ENCODE measurements around the gene RMRP.

GRCh38 chr9:35705372-35705771, 47.6 kb upstream of the RMRP start:
- no peak for TF ChIP-seq E2F6 (IDR thresholded peaks at IDR 0.05; ENCODE audit: borderline replicate concordance in 1 of 2, extremely low read depth in 1 of 2, insufficient read depth in 1 of 2, insufficient read length in 1 of 2, low read depth in 1 of 2, low read length in 1 of 2, poor library complexity in 1 of 2, severe bottlenecking in 1 of 2)
- no peak for TF ChIP-seq CTCF (IDR thresholded peaks at IDR 0.05 in 2 of 3, conservative IDR thresholded peaks at IDR 0.05 in 1 of 3; ENCODE audit: insufficient read depth in 2 of 3, low read depth in 1 of 3, low read length in 3 of 3)
- no peak for TF ChIP-seq KDM4B (IDR thresholded peaks at IDR 0.05; ENCODE audit: borderline replicate concordance in 2 of 2, low read depth in 1 of 2)
- no peak for TF ChIP-seq POU5F1 (IDR thresholded peaks at IDR 0.05; ENCODE audit: borderline replicate concordance, low read depth, low read length, partially characterized antibody)
- no peak for TF ChIP-seq PHF8 (IDR thresholded peaks at IDR 0.05; ENCODE audit: borderline replicate concordance, low read length)
- no peak for TF ChIP-seq REST (IDR thresholded peaks at IDR 0.05; ENCODE audit: borderline replicate concordance)
- TF ChIP-seq REST (CRISPR knock-in tag; IDR thresholded peaks at IDR 0.05; ENCODE audit: low read depth) = no peak
- no peak for TF ChIP-seq CREB1 (IDR thresholded peaks at IDR 0.05)
- TF ChIP-seq CREB1 (CRISPR knock-in tag; IDR thresholded peaks at IDR 0.05) = no peak
